GM15510 (cell line): ENCODE data around the gene SPNS3.

Source experiments
- POLR2A ChIP-seq: IDR thresholded peaks from 3 replicates; pipeline ENCODE4 v1.6.1; 2011; ENCODE audit warnings: borderline replicate concordance; ENCODE audit not compliant: insufficient read length; ENCODE audit errors: extremely low read depth

Gene SPNS3

DNA sequence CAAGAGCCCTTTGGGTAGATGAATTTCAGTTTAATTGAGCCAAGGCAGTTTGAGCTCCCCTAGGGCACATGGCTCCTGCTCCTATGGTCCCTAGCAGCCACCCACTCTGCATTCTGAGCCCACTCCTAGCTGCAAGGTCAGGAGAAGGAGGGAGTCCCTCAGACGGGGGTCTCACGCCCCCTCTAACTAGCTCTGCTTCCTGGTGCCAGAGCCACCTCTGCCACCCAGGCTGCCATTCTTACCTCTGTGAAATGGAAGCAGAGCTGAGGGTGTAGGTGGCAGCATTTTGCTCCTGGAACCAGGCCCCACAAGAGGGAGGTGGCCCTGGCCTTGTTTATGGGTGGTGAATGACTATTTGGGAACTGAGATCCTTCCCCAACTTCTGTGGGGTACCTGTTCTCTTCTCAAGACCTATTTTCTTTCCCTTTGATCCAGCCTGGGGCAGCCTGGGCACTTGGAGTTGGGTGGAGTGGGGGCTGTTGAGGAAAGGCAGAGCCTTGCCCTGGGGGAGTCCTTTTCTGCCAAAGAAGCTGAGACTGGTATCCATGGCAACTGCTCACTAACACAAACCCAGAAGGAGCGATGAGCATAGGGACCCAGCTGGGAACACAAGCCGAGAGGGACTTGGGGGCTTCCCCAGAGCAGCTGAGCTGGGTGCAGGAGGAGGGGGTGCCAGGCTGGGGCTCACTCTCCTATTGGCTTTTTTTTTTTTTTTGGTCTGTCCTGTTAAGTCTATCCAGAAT is 69.7 kb downstream of the SPNS3 start:
- TF ChIP-seq POLR2A = no peak

DNA sequence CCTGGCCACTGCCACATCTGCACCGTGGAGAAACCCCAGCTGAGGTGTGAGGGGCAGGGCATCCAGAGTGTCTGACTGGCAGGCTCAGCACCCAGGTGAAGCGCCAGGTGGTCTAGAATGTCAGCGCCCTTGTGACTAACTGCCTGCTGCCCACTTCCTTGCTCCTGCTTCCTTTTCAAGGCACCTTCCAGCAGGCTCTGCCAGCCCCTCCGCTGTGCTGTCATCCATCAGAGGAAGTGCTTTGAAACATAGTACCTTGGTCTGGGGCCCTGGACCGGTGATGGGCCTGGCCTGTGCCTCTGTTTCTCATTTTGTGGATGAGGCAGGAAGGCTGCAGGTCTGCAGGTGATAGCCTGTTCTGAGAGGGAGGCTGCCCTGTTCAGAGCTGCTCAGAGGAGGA is 70.4 kb downstream of the SPNS3 start:
- no peak for TF ChIP-seq POLR2A

- TF ChIP-seq POLR2A = no peak
Observed at GRCh38 chr17:4505187-4505586, 71.4 kb downstream of the SPNS3 start.

GRCh38 chr17:4506175-4506813 is 72.6 kb downstream of the SPNS3 start:
- TF ChIP-seq POLR2A = no peak

DNA sequence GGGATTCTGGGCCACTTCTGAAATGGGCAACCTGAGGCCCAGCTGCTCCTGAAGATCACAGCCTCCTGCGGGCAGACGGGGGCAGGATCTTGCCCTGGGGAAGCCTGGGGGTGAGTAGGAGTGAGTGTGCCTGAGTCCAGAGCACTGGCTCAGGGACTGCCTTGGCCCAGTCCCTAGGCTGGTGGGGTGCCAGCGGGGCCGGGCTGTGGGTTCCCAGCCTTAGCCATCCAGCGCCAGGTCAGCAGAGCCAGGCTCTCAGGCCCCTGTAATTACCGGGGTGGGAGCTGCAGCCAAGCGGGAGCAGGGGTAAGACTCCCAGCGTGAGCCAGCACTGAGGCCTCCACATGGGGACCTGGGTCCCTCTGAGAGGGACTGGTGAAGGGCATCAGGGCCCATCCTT is 73.2 kb downstream of the SPNS3 start:
- no peak for TF ChIP-seq POLR2A

DNA sequence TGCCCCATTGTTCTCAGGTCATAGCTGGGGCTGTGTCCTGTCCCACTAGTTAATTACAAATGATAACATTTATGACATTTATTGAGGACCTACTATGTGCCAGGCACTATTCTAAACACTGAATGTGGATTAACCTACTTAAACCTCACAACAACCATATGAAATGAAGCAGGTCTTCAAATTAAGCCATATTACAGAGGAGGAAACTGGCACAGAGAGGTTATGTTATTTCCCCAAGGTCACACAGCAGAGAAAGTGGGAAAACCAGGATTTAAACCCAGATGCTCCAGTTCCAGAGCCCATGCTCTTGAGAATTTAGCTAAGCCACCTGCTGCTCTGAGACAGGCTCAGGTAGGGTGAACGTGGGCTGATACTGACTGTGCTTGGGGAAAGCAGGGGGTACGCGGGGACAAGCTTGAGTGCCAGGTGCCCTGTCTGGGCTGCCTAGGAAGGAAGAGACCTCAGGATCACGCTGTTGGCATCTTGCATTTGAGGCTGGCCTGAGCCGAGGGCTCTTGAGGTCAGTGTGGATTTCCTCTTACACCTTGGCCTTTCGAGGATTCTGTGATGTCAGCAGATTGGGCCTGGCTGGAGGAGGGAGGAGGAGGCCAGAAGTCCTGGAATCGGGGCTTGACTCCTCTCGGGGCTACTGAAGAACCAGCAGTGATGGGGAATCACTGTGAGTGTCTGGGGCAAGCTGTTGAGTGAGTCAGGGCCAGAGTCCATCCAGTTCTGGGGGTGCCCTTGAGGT is 73.8 kb downstream of the SPNS3 start:
- TF ChIP-seq POLR2A = no peak

DNA sequence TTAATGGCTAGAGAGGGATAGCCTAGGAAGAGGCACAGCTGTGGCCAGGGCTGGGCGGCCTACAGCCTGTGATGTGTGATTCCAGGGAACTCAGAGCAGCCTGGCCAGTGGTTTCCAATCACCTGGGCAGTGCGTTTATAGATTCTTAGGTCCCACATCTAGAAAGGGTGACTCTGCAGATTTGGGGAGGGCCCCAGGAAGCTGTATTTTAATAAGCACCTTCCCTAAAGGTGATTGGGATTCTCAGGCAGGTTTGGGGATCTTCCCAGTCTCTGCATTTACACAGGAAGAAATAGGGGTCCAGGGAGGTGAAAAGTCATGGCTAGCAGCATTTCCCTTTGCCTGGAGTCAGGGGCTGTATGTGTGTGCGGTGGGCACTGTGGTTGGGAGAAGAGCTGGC is 74.5 kb downstream of the SPNS3 start:
- TF ChIP-seq POLR2A = no peak

DNA sequence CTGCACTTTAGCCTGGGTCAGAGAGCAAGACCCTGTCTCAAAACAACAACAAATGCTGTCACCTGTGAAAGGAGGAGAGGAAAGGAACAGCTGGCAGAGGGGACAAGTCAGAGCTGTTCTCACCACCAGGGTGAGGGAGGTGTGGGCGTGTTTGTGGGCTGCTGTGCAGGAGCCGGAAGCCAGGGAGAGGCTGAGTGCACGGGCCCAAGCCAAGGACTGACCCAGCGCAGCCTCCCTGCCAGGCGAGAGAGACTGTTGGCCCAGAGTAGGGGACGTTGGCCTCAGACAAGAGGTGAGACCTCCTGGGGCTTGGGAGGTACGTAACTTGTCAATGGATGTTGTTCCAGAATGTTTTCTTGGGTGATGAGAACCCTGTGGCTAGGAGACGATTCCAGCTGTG is 75.7 kb downstream of the SPNS3 start:
- TF ChIP-seq POLR2A = no peak

DNA sequence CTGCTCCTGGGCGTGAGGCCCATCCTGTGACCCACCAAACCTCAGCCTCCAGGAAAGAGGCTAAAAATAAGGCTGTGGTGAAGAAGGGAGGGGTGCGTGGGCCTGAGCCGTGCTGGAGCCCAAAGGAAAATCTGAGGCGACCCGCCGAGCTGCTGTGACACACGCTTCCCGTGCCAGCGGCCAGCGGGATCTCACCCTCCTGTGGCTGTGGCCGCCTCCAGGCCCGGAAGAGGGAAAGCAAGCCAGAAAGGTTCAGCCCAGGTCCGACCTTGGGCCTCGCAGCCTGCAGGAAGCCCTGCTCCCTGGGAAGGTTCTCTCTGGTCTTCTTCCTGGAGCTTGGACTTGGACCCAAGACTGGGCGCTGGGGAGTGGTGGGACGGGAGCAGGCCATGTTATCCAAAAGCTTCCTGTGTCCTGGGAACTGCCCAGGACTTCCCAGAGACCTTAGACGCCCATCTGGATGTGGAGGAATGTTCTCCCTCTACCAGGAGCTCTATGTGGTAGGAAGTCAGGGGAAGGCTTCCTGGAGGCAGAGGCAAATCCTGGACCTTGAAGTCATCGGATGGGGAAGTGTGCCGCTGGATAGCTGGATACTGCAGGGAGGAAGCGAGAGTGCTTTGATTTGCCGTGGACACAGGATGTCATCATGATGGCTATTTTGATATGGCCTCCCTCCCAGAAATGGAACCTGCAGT is 76.3 kb downstream of the SPNS3 start:
- TF ChIP-seq POLR2A = no peak

DNA sequence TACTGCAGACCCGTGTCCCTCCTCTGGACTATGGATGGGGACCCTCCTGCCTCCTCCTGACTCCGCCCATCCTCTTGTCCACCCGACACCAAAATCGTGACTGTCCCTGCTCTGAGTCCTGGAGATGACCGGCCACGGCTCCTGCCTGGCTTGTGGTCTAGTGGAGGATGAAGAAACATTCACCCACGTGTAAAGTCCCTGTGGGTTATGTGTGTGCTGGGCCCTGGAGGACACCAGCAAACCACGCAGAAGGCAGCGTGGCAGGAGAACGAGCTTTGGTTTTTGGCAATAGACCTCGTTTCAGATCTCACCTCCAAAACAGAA is 76.8 kb downstream of the SPNS3 start:
- no peak for TF ChIP-seq POLR2A

DNA sequence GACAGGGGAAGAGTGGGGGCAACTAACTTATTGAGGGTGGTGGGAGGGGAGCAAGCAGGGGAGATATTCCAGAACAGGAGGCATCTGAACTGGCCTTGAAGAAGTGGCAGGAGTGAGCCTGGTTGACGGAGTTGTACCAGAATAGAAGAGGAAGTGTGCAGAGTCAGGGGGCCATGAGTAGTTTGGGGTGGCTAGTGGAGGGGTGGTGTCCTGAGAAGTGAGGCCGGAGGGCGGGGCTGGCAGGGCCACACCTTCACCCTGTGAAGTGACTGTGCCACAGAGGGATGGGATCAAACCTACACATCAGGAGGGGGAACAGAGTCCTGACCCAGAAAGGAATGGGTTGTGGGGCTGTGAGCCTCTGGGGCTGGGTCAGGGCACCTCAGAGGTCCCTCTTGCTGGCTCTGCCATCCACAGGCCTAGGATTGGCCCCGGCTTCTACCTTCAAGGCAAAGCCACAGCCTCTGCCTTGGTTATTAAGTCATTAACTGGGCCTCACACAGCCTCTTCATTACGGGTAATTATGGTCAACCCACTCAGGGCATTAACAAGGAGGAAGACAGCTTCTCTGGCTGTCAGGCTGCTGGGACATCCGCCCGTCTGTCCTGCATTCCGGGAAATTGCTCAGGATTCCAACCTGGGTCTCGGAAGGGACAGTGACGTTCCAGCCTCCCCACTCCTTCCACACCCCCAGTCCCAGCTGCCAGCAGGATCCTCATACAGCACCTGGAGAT is 77.6 kb downstream of the SPNS3 start:
- no peak for TF ChIP-seq POLR2A

GRCh38 chr17:4512156-4513112 is 78.7 kb downstream of the SPNS3 start:
- no peak for TF ChIP-seq POLR2A

DNA sequence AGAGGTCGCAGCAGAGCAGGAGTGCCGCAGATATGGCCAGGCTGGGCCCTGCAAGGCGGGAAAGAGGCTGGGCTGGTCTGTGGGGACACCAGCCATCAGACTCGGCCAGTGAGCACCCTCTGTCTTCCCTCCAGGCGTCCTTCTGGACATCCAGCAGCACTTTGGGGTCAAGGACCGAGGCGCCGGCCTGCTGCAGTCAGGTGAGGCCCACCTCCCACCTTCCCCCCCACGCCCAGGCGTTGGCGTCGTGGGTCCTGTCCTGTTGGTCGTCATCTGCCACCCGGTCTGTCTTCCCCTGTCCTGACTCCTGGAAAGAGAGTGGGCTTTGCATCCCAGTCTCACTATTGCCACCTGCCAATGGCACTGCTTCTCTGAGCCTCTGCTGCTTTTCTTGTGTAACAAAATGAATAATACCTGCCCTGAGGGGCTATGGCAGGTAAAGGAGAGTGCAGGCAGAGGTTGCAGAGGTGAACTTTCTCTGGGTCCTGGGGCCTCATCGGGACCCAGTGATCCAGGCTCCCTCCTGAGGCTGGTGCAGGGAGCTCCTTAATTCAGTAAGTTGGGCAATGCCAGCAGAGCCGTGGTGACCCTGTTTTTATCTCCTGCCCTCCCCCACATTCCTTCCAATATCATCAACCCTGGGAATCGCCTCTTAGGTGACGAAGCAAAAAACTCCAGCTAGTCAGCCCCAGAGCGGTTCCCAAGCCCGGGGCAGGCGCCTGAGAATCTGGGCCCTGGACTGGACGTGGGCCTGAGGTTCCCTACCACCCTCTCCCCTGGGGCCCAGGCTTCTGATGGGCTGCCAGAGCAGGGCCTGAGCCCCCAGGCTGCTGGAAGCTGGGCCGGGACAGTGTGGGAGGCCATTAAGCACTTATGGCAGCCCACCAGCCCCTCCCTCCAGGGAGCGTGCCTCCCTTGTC is 79.6 kb downstream of the SPNS3 start:
- no peak for TF ChIP-seq POLR2A

- no peak for TF ChIP-seq POLR2A
Observed at GRCh38 chr17:4514206-4514605, 80.5 kb downstream of the SPNS3 start.
